Gastrocnemius medialis (tissue), 4 donors: Measurements from ENCODE around the gene CTNNA2. TPM values are rescaled to one million over a fixed set of nuclear protein-coding genes. Genes with fewer than 3 reads are reported as not detected.

Experiments used
- ATAC-seq, 2 donors: fragments of 150-250 bp; one replicate each; pipeline ENCODE4 v1.9.1; 2016
- DNase-seq, 2 donors: peaks; one replicate each; pipeline ENCODE4 v3.0.0-alpha.2; 2019
- H3K27ac ChIP-seq, 4 donors: fragments of 200-600 bp; sonication (generic); 1 replicate in 1 of 4; 2 replicates in 3 of 4; pipeline ENCODE4 v1.5.1; 2016 to 2018; ENCODE audit warnings: mild to moderate bottlenecking in 2 of 4, moderate library complexity in 1 of 4
- H3K27me3 ChIP-seq, 3 donors: fragments of 200-600 bp; sonication (generic) in 2 of 3; 1 replicate in 1 of 3; 2 replicates in 2 of 3; pipeline versions ENCODE4 v1.5.1 to v1.6.0; 2016 to 2019; ENCODE audit warnings: mild to moderate bottlenecking in 1 of 3, moderate library complexity in 1 of 3
- H3K36me3 ChIP-seq, 2 donors: fragments of 200-600 bp; sonication (generic) in 1 of 2; one replicate each; pipeline ENCODE4 v1.5.1; 2017 to 2018
- H3K4me1 ChIP-seq, 2 donors: fragments of 200-600 bp; sonication (generic) in 1 of 2; one replicate each; pipeline ENCODE4 v1.5.1; 2016 to 2017; ENCODE audit warnings: mild to moderate bottlenecking in 2 of 2
- H3K4me3 ChIP-seq, 4 donors: fragments of 200-600 bp; sonication (generic) in 3 of 4; 1 replicate in 1 of 4; 2 replicates in 3 of 4; pipeline ENCODE4 v1.5.1; 2016 to 2019; ENCODE audit warnings: mild to moderate bottlenecking in 2 of 4
- H3K9me3 ChIP-seq, 3 donors: fragments of 200-600 bp; sonication (generic) in 2 of 3; 1 replicate in 1 of 3; 2 replicates in 2 of 3; pipeline ENCODE4 v1.5.1; 2016 to 2019
- POLR2A ChIP-seq, 2 donors: fragments of 450-650 bp; IDR thresholded peaks; one replicate each; pipeline ENCODE4 v1.6.1; 2017; ENCODE audit warnings: antibody characterized with exemption in 2 of 2, mild to moderate bottlenecking in 2 of 2, moderate library complexity in 2 of 2
- in situ Hi-C, 4 donors: fragments of 200-750 bp; cut with MboI; loops; one replicate each; pipeline versions ENCODE4 v1.15.0 to v1.8.0; 2017; ENCODE audit warnings: low sequenced_read_pairs in 4 of 4
- intact Hi-C: fragments of 100-400 bp; cut with DNase I; formaldehyde crosslinking; loops from one replicate; pipeline ENCODE4 v1.15.1; 2023; ENCODE audit warnings: low total_unique reads
- total RNA-seq, 4 donors: library from RNA; depleted of rRNA; stranded (reverse); fragments of >200 nt; gene quantifications; one replicate each; pipeline versions ENCODE4 v1.1.0 to v1.2.3, GENCODE V29; 2016
- TF ChIP-seq, protein P1 (sequence below), 5 experiments: fragments of 450-650 bp in 3 of 5; fragments of 200-600 bp in 2 of 5; sonication (generic) in 2 of 5; IDR thresholded peaks in 4 of 5; conservative IDR thresholded peaks in 1 of 5; 1 replicate in 4 of 5; 2 replicates in 1 of 5; pipeline ENCODE4 v1.5.1; 2016 to 2019; ENCODE audit warnings: antibody characterized with exemption in 5 of 5, mild to moderate bottlenecking in 3 of 5, moderate library complexity in 3 of 5

CTNNA2 gene
- total RNA-seq, 4 donors from 2014 or later, result not detected

- Histone ChIP-seq H3K4me3 (no peak overlapping the region), H3K36me3 (no peaks in the 10 kb centered on the region), H3K27ac (no peak overlapping the region), H3K9me3 (no peaks in the 10 kb centered on the region), H3K27me3 (peaks cover 5 to 20% (median 19%) of the 10 kb centered on the region in 3 donors), H3K4me1 (no peaks in the 10 kb centered on the region)
- TF ChIP-seq, protein P1, sequence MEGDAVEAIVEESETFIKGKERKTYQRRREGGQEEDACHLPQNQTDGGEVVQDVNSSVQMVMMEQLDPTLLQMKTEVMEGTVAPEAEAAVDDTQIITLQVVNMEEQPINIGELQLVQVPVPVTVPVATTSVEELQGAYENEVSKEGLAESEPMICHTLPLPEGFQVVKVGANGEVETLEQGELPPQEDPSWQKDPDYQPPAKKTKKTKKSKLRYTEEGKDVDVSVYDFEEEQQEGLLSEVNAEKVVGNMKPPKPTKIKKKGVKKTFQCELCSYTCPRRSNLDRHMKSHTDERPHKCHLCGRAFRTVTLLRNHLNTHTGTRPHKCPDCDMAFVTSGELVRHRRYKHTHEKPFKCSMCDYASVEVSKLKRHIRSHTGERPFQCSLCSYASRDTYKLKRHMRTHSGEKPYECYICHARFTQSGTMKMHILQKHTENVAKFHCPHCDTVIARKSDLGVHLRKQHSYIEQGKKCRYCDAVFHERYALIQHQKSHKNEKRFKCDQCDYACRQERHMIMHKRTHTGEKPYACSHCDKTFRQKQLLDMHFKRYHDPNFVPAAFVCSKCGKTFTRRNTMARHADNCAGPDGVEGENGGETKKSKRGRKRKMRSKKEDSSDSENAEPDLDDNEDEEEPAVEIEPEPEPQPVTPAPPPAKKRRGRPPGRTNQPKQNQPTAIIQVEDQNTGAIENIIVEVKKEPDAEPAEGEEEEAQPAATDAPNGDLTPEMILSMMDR (IDR thresholded peaks at IDR 0.05 in 4 of 5, conservative IDR thresholded peaks at IDR 0.05 in 1 of 5), result no peak
- TF ChIP-seq POLR2A (IDR thresholded peaks at IDR 0.05), result no peak
- DNase-seq (no peak), ATAC-seq (no peak)
- in situ Hi-C loops, result loop anchor here in 1 of 4 donors (10.0 kb wide), 1 partner anchor 182 kb away; no protein-coding TSS in a partner anchor
- intact Hi-C loops, result no loop called here
These were observed 809.6 kb downstream of the CTNNA2 start for GRCh38 chr2:80322311-80322920.

- in situ Hi-C loops, result loop anchor here in 1 of 4 donors (10.0 kb wide), 1 partner anchor 182 kb away; no protein-coding TSS in a partner anchor
- ATAC-seq (no peak), DNase-seq (no peak)
- H3K27me3 ChIP-seq, result peaks cover 5 to 20% (median 19%) of the 10 kb centered on the region in 3 donors
- intact Hi-C loops, result no loop called here
- no peaks in the 10 kb centered on the region for H3K36me3 ChIP-seq
- H3K27ac ChIP-seq, result no peak overlapping the region
- H3K9me3 ChIP-seq, result no peaks in the 10 kb centered on the region
- no peak overlapping the region for H3K4me3 ChIP-seq
- TF ChIP-seq, protein P1 (IDR thresholded peaks at IDR 0.05 in 4 of 5, conservative IDR thresholded peaks at IDR 0.05 in 1 of 5), result no peak
- TF ChIP-seq POLR2A (IDR thresholded peaks at IDR 0.05), result no peak
- H3K4me1 ChIP-seq, result no peaks in the 10 kb centered on the region
These were observed 810.1 kb downstream of the CTNNA2 start for GRCh38 chr2:80322958-80323357.

- no peak for TF ChIP-seq POLR2A (IDR thresholded peaks at IDR 0.05)
- TF ChIP-seq, protein P1 (IDR thresholded peaks at IDR 0.05 in 4 of 5, conservative IDR thresholded peaks at IDR 0.05 in 1 of 5), result no peak
- H3K4me1 ChIP-seq, result no peaks in the 10 kb centered on the region
- H3K27me3 ChIP-seq, result peaks cover 5 to 20% (median 19%) of the 10 kb centered on the region in 3 donors
- H3K4me3 ChIP-seq, result no peak overlapping the region
- intact Hi-C loops (no loop called here), in situ Hi-C loops (loop anchor here in 1 of 4 donors (10.0 kb wide), 1 partner anchor 181 kb away; no protein-coding TSS in a partner anchor)
- no peaks in the 10 kb centered on the region for H3K9me3 ChIP-seq
- no peak overlapping the region for H3K27ac ChIP-seq
- H3K36me3 ChIP-seq, result no peaks in the 10 kb centered on the region
- ATAC-seq, result no peak
- no peak for DNase-seq
These were observed 810.8 kb downstream of the CTNNA2 start for GRCh38 chr2:80323610-80324009.

GRCh38 chr2:80324525-80324924, 811.7 kb downstream of the CTNNA2 start:
- H3K36me3 ChIP-seq, result no peaks in the 10 kb centered on the region
- TF ChIP-seq POLR2A (IDR thresholded peaks at IDR 0.05), result no peak
- TF ChIP-seq, protein P1 (IDR thresholded peaks at IDR 0.05 in 4 of 5, conservative IDR thresholded peaks at IDR 0.05 in 1 of 5), result no peak
- H3K4me3 ChIP-seq, result no peak overlapping the region
- peaks cover 5 to 20% (median 19%) of the 10 kb centered on the region in 3 donors for H3K27me3 ChIP-seq
- DNase-seq, result no peak
- H3K4me1 ChIP-seq, result no peaks in the 10 kb centered on the region
- intact Hi-C loops, result no loop called here
- no peak for ATAC-seq
- H3K27ac ChIP-seq, result no peak overlapping the region
- in situ Hi-C loops, result loop anchor here in 1 of 4 donors (10.0 kb wide), 1 partner anchor 180 kb away; no protein-coding TSS in a partner anchor
- H3K9me3 ChIP-seq, result no peaks in the 10 kb centered on the region
